GM12878 (cell line): Measurements from ENCODE around the gene CCL11. TPM values are rescaled to one million over a fixed set of nuclear protein-coding genes. Genes with fewer than 3 reads are reported as not detected.

ENCODE experiments used
- ATAC-seq: fragments of 200-7000 bp; cut with Tn5 transposase; 3 replicates; pipeline ENCODE4 v1.9.1; 2020; ENCODE audit warnings: mild to moderate bottlenecking, moderate library complexity
- BruUV-seq: library from RNA; stranded (reverse); fragments of 400-500 nt; replicated peaks from 2 replicates; lab custom pipeline; 2021; lab: Mats Ljungman, UMichigan
- CTCF ChIA-PET: fragments of 300-600 bp; sonication (Branson Sonifier 250); formaldehyde crosslinking; extraction: SDS; loops from one replicate; lab custom pipeline; 2021; ENCODE audit warnings: inconsistent platforms; lab: Yijun Ruan, JAX
- POLR2A ChIA-PET: fragments of 350-600 bp; formaldehyde crosslinking; extraction: SDS; loops from one replicate; lab custom pipeline; 2021; ENCODE audit warnings: inconsistent platforms; lab: Charles Lee
- RAD21 ChIA-PET: fragments of 300-600 bp; sonication (Branson Sonifier 250); formaldehyde crosslinking; loops from one replicate; lab custom pipeline; 2023; ENCODE audit warnings: antibody characterized with exemption; ENCODE audit not compliant: unreplicated experiment; lab: Charles Lee
- SMC1A ChIA-PET: fragments of 300-600 bp; sonication (Branson Sonifier 250); formaldehyde crosslinking; loops from one replicate; lab custom pipeline; 2023; ENCODE audit not compliant: unreplicated experiment, uncharacterized antibody; lab: Charles Lee
- DNase-seq: peaks from one replicate; pipeline ENCODE4 v3.0.0-alpha.2; 2011; ENCODE audit warnings: low read depth, low spot score
- FAIRE-seq: peaks from 3 replicates; lab custom pipeline; 2011; peaks lifted over from hg19 to GRCh38; lab: Jason Lieb, UNC
- H2AFZ ChIP-seq: 2 replicates; pipeline ENCODE4 v1.6.0; 2011; ENCODE audit warnings: low read depth, low read length, control low read depth; ENCODE audit not compliant: control insufficient read depth
- H3K27ac ChIP-seq: 2 replicates; pipeline ENCODE4 v1.5.1; 2011; ENCODE audit warnings: control low read depth; ENCODE audit not compliant: control insufficient read depth, insufficient read depth
- H3K27me3 ChIP-seq, 2 experiments: replicated peaks in 1 of 2; 2 replicates each; pipeline versions ENCODE4 v1.6.0 to v1.6.1; 2011; ENCODE audit warnings: low read length in 1 of 2; ENCODE audit not compliant: control insufficient read depth in 2 of 2, insufficient read depth in 2 of 2
- H3K36me3 ChIP-seq, 2 experiments: 2 replicates each; pipeline ENCODE4 v1.5.1; 2011; ENCODE audit warnings: low read length in 1 of 2; ENCODE audit not compliant: control insufficient read depth in 2 of 2, insufficient read depth in 2 of 2
- H3K4me1 ChIP-seq: 2 replicates; pipeline ENCODE4 v1.6.1; 2011; ENCODE audit warnings: mild to moderate bottlenecking, low read length, moderate library complexity, mixed read lengths; ENCODE audit not compliant: control insufficient read depth, insufficient read depth
- H3K4me2 ChIP-seq: 2 replicates; pipeline ENCODE4 v1.6.0; 2011; ENCODE audit warnings: control low read depth; ENCODE audit not compliant: control insufficient read depth, insufficient read depth
- H3K4me3 ChIP-seq: fragments of 200-600 bp; sonication (generic); 2 replicates; pipeline ENCODE4 v1.5.1; 2016
- H3K79me2 ChIP-seq: 2 replicates; pipeline ENCODE4 v1.6.0; 2011; ENCODE audit warnings: low read length; ENCODE audit not compliant: control insufficient read depth, insufficient read depth
- H3K9ac ChIP-seq: 2 replicates; pipeline ENCODE4 v1.8.0; 2011; ENCODE audit warnings: low read length, control low read depth, mixed read lengths; ENCODE audit not compliant: control insufficient read depth, insufficient read depth
- H3K9me3 ChIP-seq: replicated peaks from 3 replicates; pipeline ENCODE4 v1.5.1; 2011; ENCODE audit warnings: mild to moderate bottlenecking, low read length; ENCODE audit not compliant: control insufficient read depth, insufficient read depth
- H4K20me1 ChIP-seq: 2 replicates; pipeline ENCODE4 v1.6.0; 2011; ENCODE audit not compliant: control insufficient read depth, insufficient read depth
- BACH1 ChIP-seq: fragments of 450-650 bp; IDR thresholded peaks from 2 replicates; pipeline ENCODE4 v1.6.1; 2017; ENCODE audit warnings: mild to moderate bottlenecking, borderline replicate concordance
- EZH2 ChIP-seq: IDR thresholded peaks from 2 replicates; pipeline ENCODE4 v1.6.1; 2012; ENCODE audit warnings: low read depth, mild to moderate bottlenecking, control low read depth, inconsistent platforms, low read length, borderline replicate concordance; ENCODE audit not compliant: control insufficient read depth
- FOS ChIP-seq: IDR thresholded peaks from 3 replicates; pipeline ENCODE4 v1.6.1; 2011; ENCODE audit warnings: borderline replicate concordance; ENCODE audit not compliant: insufficient read length; ENCODE audit errors: extremely low read depth
- GABPA ChIP-seq: IDR thresholded peaks from 2 replicates; pipeline ENCODE4 v1.6.1; 2014; ENCODE audit warnings: antibody characterized with exemption, low read depth, mild to moderate bottlenecking, inconsistent platforms
- NR2F1 ChIP-seq: fragments of 450-650 bp; conservative IDR thresholded peaks from 2 replicates; pipeline ENCODE4 v1.6.1; 2017; ENCODE audit warnings: mild to moderate bottlenecking
- PAX8 ChIP-seq: fragments of 450-650 bp; IDR thresholded peaks from 2 replicates; pipeline ENCODE4 v1.6.1; 2017; ENCODE audit warnings: mild to moderate bottlenecking, moderate library complexity
- SMC3 ChIP-seq: IDR thresholded peaks from 2 replicates; pipeline ENCODE4 v1.6.1; 2011; ENCODE audit warnings: low read length, improper control_type of control experiment, borderline replicate concordance
- SUZ12 ChIP-seq: fragments of 200-600 bp; sonication (generic); IDR thresholded peaks from one replicate; pipeline ENCODE4 v1.6.1; 2018; ENCODE audit warnings: antibody characterized with exemption, mild to moderate bottlenecking; ENCODE audit not compliant: unreplicated experiment
- YBX1 ChIP-seq: fragments of 450-650 bp; IDR thresholded peaks from 2 replicates; pipeline ENCODE4 v1.6.1; 2016; ENCODE audit warnings: antibody characterized with exemption
- WGBS: methylation state at CpG from one replicate; pipeline ENCODE4 v1.1.6; 2016; ENCODE audit warnings: low lambda C conversion rate; ENCODE audit not compliant: insufficient replicate concordance, insufficient coverage; ENCODE audit errors: missing lambda C conversion rate; 5-methylcytosine and 5-hydroxymethylcytosine counted together
- in situ Hi-C: fragments of 300-500 bp; cut with MboI; formaldehyde crosslinking; loops from 9 replicates; pipeline ENCODE4 v1.14.3; 2018; ENCODE audit warnings: mixed read lengths
- intact Hi-C: fragments of 100-400 bp; cut with micrococcal nuclease; formaldehyde crosslinking; loops from one replicate; pipeline ENCODE4 v1.14.2; 2022; ENCODE audit not compliant: unreplicated experiment
- polyA plus RNA-seq, 11 experiments: library from polyadenylated mRNA; depleted of rRNA in 4 of 11; unstranded in 6 of 11; stranded (reverse) in 5 of 11; fragments of >200 nt; fragmentation: Nextera tagmentation in 4 of 11; fragmentation: Illumina TruSeq in 1 of 11; extraction: Ambion mirVana in 4 of 11; extraction: Trizol in 1 of 11; gene quantifications; 1 replicate in 1 of 11; 2 replicates in 10 of 11; pipeline versions ENCODE4 v1.2.1 to v1.2.3, GENCODE V29; 2011 to 2016; ENCODE audit warnings: inconsistent platforms in 2 of 11, missing spikeins in 2 of 11, low read depth in 1 of 11
- total RNA-seq, 4 experiments: library from RNA; depleted of rRNA in 3 of 4; stranded (reverse); fragments of >200 nt in 3 of 4; fragmentation: Illumina TruSeq in 1 of 4; extraction: Trizol in 1 of 4; gene quantifications; 2 replicates each; pipeline versions ENCODE4 v1.2.1 to v1.2.3, GENCODE V29; 2013 to 2021
- TF ChIP-seq, protein P1 (sequence below): IDR thresholded peaks from 2 replicates; pipeline ENCODE4 v1.6.1; 2012; ENCODE audit warnings: low read depth, low read length, improper control_type of control experiment
- TF ChIP-seq, protein P2 (sequence below): IDR thresholded peaks from 2 replicates; pipeline ENCODE4 v1.6.1; 2012; ENCODE audit warnings: low read length, inconsistent platforms
- TF ChIP-seq, protein P3 (sequence below): fragments of 450-650 bp; IDR thresholded peaks from 2 replicates; pipeline ENCODE4 v1.6.1; 2017; ENCODE audit warnings: low read depth, mild to moderate bottlenecking, moderate library complexity
- TF ChIP-seq, protein P4 (sequence below): fragments of 150-350 bp; IDR thresholded peaks from 2 replicates; pipeline ENCODE4 v1.6.1; 2016; ENCODE audit warnings: low read depth, low read length
- TF ChIP-seq, protein P5 (sequence below): fragments of 450-650 bp; formaldehyde crosslinking; IDR thresholded peaks from 2 replicates; pipeline ENCODE4 v1.4.0; 2022; ENCODE audit warnings: mild to moderate bottlenecking, moderate library complexity

Gene CCL11
- total and polyA plus RNA-seq, 10 of the 15 experiments (the other 5 are each of a cell fraction or from before 2014, with no cell fraction given), result not detected

DNA sequence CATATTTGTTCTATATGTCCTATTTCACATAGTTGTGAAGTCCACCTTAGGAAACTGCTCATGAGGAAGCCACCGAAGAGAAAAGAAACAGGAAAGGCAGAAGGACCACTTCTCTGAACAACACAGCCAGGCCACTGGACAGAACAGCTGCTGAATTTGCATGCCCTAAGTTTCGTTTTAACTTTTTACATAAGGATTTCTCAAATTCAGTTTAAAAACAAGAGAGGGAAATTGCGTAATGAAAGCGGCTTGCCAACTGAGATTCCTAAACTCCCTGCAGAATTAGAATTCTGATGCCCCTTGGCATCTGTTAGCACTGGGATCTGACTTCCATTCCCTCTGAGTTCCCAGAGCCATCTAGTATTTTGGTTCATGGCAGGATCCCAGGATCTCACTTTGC lies 28.7 kb downstream of the CCL11 start:
- DNase-seq (no peak), FAIRE-seq (no peak), ATAC-seq (no peak)
- in situ Hi-C loops (no loop called here), intact Hi-C loops (no loop called here)
- Histone ChIP-seq H3K4me1 (0 out of 2 replicates have a peak, but pooled peaks cover 3% of the 10 kb centered on the region), H3K79me2 (no peaks in the 10 kb centered on the region), H3K4me3 (no peak overlapping the region), H3K27me3 (no peaks in the 10 kb centered on the region), H3K36me3 (no peaks in the 10 kb centered on the region), H3K9me3 (no peaks in the 10 kb centered on the region), H4K20me1 (no peaks in the 10 kb centered on the region), H2AFZ (no peak overlapping the region), H3K27ac (no peak overlapping the region), H3K4me2 (peak overlapping the region; percentile 7; the same call in 1 of the 2 replicates), H3K9ac (no peak overlapping the region)
- POLR2A ChIA-PET, result no interaction called here
- 10% methylated on average over 4 of the region's 4 CpGs for WGBS
- SMC1A ChIA-PET, result no interaction called here
- RAD21 ChIA-PET, result no interaction called here
- CTCF ChIA-PET, result no interaction called here
- BruUV-seq, result no TSS peak
- TF ChIP-seq, protein P1, sequence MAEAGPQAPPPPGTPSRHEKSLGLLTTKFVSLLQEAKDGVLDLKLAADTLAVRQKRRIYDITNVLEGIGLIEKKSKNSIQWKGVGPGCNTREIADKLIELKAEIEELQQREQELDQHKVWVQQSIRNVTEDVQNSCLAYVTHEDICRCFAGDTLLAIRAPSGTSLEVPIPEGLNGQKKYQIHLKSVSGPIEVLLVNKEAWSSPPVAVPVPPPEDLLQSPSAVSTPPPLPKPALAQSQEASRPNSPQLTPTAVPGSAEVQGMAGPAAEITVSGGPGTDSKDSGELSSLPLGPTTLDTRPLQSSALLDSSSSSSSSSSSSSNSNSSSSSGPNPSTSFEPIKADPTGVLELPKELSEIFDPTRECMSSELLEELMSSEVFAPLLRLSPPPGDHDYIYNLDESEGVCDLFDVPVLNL, result no peak
- TF ChIP-seq GABPA (no peak), FOS (no peak), NR2F1 (no peak), BACH1 (no peak), SMC3 (no peak), PAX8 (no peak), SUZ12 (no peak), YBX1 (no peak), EZH2 (no peak)
- TF ChIP-seq, protein P2, sequence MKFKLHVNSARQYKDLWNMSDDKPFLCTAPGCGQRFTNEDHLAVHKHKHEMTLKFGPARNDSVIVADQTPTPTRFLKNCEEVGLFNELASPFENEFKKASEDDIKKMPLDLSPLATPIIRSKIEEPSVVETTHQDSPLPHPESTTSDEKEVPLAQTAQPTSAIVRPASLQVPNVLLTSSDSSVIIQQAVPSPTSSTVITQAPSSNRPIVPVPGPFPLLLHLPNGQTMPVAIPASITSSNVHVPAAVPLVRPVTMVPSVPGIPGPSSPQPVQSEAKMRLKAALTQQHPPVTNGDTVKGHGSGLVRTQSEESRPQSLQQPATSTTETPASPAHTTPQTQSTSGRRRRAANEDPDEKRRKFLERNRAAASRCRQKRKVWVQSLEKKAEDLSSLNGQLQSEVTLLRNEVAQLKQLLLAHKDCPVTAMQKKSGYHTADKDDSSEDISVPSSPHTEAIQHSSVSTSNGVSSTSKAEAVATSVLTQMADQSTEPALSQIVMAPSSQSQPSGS, result no peak
- TF ChIP-seq, protein P3, sequence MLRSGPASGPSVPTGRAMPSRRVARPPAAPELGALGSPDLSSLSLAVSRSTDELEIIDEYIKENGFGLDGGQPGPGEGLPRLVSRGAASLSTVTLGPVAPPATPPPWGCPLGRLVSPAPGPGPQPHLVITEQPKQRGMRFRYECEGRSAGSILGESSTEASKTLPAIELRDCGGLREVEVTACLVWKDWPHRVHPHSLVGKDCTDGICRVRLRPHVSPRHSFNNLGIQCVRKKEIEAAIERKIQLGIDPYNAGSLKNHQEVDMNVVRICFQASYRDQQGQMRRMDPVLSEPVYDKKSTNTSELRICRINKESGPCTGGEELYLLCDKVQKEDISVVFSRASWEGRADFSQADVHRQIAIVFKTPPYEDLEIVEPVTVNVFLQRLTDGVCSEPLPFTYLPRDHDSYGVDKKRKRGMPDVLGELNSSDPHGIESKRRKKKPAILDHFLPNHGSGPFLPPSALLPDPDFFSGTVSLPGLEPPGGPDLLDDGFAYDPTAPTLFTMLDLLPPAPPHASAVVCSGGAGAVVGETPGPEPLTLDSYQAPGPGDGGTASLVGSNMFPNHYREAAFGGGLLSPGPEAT, result no peak
- TF ChIP-seq, protein P4, sequence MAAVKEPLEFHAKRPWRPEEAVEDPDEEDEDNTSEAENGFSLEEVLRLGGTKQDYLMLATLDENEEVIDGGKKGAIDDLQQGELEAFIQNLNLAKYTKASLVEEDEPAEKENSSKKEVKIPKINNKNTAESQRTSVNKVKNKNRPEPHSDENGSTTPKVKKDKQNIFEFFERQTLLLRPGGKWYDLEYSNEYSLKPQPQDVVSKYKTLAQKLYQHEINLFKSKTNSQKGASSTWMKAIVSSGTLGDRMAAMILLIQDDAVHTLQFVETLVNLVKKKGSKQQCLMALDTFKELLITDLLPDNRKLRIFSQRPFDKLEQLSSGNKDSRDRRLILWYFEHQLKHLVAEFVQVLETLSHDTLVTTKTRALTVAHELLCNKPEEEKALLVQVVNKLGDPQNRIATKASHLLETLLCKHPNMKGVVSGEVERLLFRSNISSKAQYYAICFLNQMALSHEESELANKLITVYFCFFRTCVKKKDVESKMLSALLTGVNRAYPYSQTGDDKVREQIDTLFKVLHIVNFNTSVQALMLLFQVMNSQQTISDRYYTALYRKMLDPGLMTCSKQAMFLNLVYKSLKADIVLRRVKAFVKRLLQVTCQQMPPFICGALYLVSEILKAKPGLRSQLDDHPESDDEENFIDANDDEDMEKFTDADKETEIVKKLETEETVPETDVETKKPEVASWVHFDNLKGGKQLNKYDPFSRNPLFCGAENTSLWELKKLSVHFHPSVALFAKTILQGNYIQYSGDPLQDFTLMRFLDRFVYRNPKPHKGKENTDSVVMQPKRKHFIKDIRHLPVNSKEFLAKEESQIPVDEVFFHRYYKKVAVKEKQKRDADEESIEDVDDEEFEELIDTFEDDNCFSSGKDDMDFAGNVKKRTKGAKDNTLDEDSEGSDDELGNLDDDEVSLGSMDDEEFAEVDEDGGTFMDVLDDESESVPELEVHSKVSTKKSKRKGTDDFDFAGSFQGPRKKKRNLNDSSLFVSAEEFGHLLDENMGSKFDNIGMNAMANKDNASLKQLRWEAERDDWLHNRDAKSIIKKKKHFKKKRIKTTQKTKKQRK, result no peak
- TF ChIP-seq, protein P5, sequence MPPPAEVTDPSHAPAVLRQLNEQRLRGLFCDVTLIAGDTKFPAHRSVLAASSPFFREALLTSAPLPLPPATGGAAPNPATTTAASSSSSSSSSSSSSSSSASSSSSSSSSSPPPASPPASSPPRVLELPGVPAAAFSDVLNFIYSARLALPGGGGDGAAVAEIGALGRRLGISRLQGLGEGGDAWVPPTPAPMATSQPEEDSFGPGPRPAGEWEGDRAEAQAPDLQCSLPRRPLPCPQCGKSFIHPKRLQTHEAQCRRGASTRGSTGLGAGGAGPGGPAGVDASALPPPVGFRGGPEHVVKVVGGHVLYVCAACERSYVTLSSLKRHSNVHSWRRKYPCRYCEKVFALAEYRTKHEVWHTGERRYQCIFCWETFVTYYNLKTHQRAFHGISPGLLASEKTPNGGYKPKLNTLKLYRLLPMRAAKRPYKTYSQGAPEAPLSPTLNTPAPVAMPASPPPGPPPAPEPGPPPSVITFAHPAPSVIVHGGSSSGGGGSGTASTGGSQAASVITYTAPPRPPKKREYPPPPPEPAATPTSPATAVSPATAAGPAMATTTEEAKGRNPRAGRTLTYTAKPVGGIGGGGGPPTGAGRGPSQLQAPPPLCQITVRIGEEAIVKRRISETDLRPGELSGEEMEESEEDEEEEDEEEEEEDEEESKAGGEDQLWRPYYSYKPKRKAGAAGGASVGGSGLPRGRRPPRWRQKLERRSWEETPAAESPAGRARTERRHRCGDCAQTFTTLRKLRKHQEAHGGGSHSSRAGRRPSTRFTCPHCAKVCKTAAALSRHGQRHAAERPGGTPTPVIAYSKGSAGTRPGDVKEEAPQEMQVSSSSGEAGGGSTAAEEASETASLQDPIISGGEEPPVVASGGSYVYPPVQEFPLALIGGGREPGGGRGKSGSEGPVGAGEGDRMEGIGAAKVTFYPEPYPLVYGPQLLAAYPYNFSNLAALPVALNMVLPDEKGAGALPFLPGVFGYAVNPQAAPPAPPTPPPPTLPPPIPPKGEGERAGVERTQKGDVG, result no peak
